NB4 (cell line): ENCODE measurements around the gene LEKR1.

ENCODE experiments used
- CTCF ChIP-seq: IDR thresholded peaks from one replicate; pipeline ENCODE4 v1.5.1; 2012; ENCODE audit warnings: low read depth, low read length
- MYC ChIP-seq: IDR thresholded peaks from 2 replicates; pipeline ENCODE4 v1.6.1; 2011; ENCODE audit warnings: low read depth, low read length
- POLR2A ChIP-seq: IDR thresholded peaks from 2 replicates; pipeline ENCODE4 v1.6.1; 2011; ENCODE audit warnings: mild to moderate bottlenecking; ENCODE audit not compliant: insufficient read length; ENCODE audit errors: extremely low read depth
- TF ChIP-seq, protein P1 (sequence below): IDR thresholded peaks from 2 replicates; pipeline ENCODE4 v1.6.1; 2011; ENCODE audit warnings: low read depth, low read length

GRCh38 chr3:156974931-156975330, 148.8 kb downstream of the LEKR1 start:
- TF ChIP-seq CTCF (no peak), POLR2A (no peak), MYC (no peak)
- TF ChIP-seq, protein P1, sequence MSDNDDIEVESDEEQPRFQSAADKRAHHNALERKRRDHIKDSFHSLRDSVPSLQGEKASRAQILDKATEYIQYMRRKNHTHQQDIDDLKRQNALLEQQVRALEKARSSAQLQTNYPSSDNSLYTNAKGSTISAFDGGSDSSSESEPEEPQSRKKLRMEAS: no peak
